Astrocyte (in vitro differentiated cells and primary cell): ENCODE measurements around the gene TANGO2. TPM values are rescaled to one million over a fixed set of nuclear protein-coding genes. Genes with fewer than 3 reads are reported as not detected.

Source experiments
- DNase-seq: peaks from one replicate; pipeline ENCODE4 v3.0.0-alpha.2; 2010; ENCODE audit warnings: low read depth
- FAIRE-seq: peaks from 2 replicates; lab custom pipeline; 2011; peaks lifted over from hg19 to GRCh38; lab: Jason Lieb, UNC
- H2AFZ ChIP-seq: 2 replicates; pipeline ENCODE4 v1.6.0; 2012; ENCODE audit warnings: low read depth, low read length, inconsistent platforms
- H3K27ac ChIP-seq: 2 replicates; pipeline ENCODE4 v1.5.1; 2011; ENCODE audit warnings: low read depth, low read length, inconsistent platforms
- H3K27me3 ChIP-seq: 2 replicates; pipeline ENCODE4 v1.6.0; 2011; ENCODE audit warnings: low read length, inconsistent platforms; ENCODE audit not compliant: insufficient read depth
- H3K36me3 ChIP-seq: 2 replicates; pipeline ENCODE4 v1.5.1; 2011; ENCODE audit warnings: low read length, inconsistent platforms; ENCODE audit not compliant: insufficient read depth
- H3K4me1 ChIP-seq: 2 replicates; pipeline ENCODE4 v1.5.1; 2011; ENCODE audit warnings: low read length, inconsistent platforms; ENCODE audit not compliant: insufficient read depth
- H3K4me2 ChIP-seq: 2 replicates; pipeline ENCODE4 v1.6.0; 2012; ENCODE audit warnings: low read length, inconsistent platforms
- H3K4me3 ChIP-seq: 2 replicates; pipeline ENCODE4 v1.5.1; 2011; ENCODE audit warnings: low read depth, mild to moderate bottlenecking, low read length, inconsistent platforms; ENCODE audit not compliant: insufficient read depth
- H3K79me2 ChIP-seq: 2 replicates; pipeline ENCODE4 v1.6.0; 2012; ENCODE audit warnings: mild to moderate bottlenecking, low read length, inconsistent platforms; ENCODE audit not compliant: insufficient read depth
- H3K9ac ChIP-seq: 2 replicates; pipeline ENCODE4 v1.6.0; 2012; ENCODE audit warnings: mild to moderate bottlenecking, low read length, inconsistent platforms
- H3K9me3 ChIP-seq: 2 replicates; pipeline ENCODE4 v1.5.1; 2012; ENCODE audit warnings: low read depth, mild to moderate bottlenecking, low read length, inconsistent platforms; ENCODE audit not compliant: insufficient read depth
- H4K20me1 ChIP-seq: 2 replicates; pipeline ENCODE4 v1.6.0; 2012; ENCODE audit warnings: low read length, inconsistent platforms; ENCODE audit not compliant: insufficient read depth
- H3K27ac Mint-ChIP-seq: one replicate; pipeline ENCODE4 v1.8.0; 2021; ENCODE audit warnings: mild to moderate bottlenecking, mixed read lengths; ENCODE audit not compliant: unreplicated experiment
- H3K27me3 Mint-ChIP-seq: one replicate; pipeline ENCODE4 v1.8.0; 2021; ENCODE audit warnings: low read depth, mixed read lengths; ENCODE audit not compliant: unreplicated experiment
- H3K36me3 Mint-ChIP-seq: one replicate; pipeline ENCODE4 v1.8.0; 2021; ENCODE audit warnings: low read depth, mixed read lengths; ENCODE audit not compliant: unreplicated experiment
- H3K4me1 Mint-ChIP-seq: one replicate; pipeline ENCODE4 v1.8.0; 2021; ENCODE audit warnings: low read depth, mixed read lengths; ENCODE audit not compliant: unreplicated experiment
- H3K4me3 Mint-ChIP-seq: one replicate; pipeline ENCODE4 v1.8.0; 2021; ENCODE audit warnings: mild to moderate bottlenecking, moderate library complexity, mixed read lengths; ENCODE audit not compliant: unreplicated experiment
- H3K9me3 Mint-ChIP-seq: one replicate; pipeline ENCODE4 v1.8.0; 2021; ENCODE audit warnings: mild to moderate bottlenecking, mixed read lengths; ENCODE audit not compliant: unreplicated experiment
- EZH2 ChIP-seq: IDR thresholded peaks from 2 replicates; pipeline ENCODE4 v1.6.1; 2012; ENCODE audit warnings: mild to moderate bottlenecking, low read length, inconsistent platforms; ENCODE audit not compliant: insufficient read depth
- total RNA-seq: library from RNA; stranded (reverse); gene quantifications from 2 replicates; pipeline ENCODE4 v1.2.1, GENCODE V29; 2021
- TF ChIP-seq, protein P1 (sequence below): IDR thresholded peaks from 2 replicates; pipeline ENCODE4 v1.5.1; 2011; ENCODE audit warnings: low read depth, mild to moderate bottlenecking, inconsistent platforms, low read length, moderate library complexity; ENCODE audit not compliant: insufficient read depth

The TANGO2 gene
- total RNA-seq, 1 donor from 2014 or later, result 28.0 TPM

DNA sequence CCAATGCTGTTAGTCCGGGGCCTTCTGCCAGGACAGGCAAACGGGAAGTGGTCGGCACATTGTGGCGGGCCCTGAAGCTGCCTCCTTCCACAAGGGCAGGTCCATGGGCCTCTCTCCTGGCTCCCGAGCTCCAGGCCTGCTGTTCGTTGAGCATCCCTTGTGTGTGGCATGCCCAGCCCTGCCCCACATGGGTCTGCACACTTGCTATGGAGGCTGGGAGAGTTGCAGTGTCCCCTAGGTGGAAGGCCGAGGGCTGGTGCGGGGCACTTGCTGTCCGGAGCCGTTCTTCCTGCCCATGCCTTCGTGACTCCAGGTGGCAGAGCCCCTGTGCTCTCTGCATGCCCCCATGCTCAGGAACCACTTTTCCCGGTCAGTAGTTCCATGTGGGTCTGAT lies 33.1 kb downstream of the TANGO2 start:
- H2AFZ ChIP-seq, result no peak overlapping the region
- no peak overlapping the region for H3K9ac ChIP-seq
- no peak overlapping the region for H3K27ac ChIP-seq
- H3K4me3 ChIP-seq, result no peak overlapping the region
- Mint-ChIP-seq H3K27me3 (no peaks in the 10 kb centered on the region), H3K27ac (no peak overlapping the region), H3K4me3 (no peak overlapping the region), H3K36me3 (peaks cover 22% of the 10 kb centered on the region), H3K4me1 (peaks cover 2% of the 10 kb centered on the region), H3K9me3 (peaks cover 2% of the 10 kb centered on the region)
- H3K79me2 ChIP-seq, result no peaks in the 10 kb centered on the region
- no peaks in the 10 kb centered on the region for H3K36me3 ChIP-seq
- no peaks in the 10 kb centered on the region for H4K20me1 ChIP-seq
- H3K9me3 ChIP-seq, result no peaks in the 10 kb centered on the region
- no peaks in the 10 kb centered on the region for H3K4me1 ChIP-seq
- no peak for TF ChIP-seq EZH2
- TF ChIP-seq, protein P1, sequence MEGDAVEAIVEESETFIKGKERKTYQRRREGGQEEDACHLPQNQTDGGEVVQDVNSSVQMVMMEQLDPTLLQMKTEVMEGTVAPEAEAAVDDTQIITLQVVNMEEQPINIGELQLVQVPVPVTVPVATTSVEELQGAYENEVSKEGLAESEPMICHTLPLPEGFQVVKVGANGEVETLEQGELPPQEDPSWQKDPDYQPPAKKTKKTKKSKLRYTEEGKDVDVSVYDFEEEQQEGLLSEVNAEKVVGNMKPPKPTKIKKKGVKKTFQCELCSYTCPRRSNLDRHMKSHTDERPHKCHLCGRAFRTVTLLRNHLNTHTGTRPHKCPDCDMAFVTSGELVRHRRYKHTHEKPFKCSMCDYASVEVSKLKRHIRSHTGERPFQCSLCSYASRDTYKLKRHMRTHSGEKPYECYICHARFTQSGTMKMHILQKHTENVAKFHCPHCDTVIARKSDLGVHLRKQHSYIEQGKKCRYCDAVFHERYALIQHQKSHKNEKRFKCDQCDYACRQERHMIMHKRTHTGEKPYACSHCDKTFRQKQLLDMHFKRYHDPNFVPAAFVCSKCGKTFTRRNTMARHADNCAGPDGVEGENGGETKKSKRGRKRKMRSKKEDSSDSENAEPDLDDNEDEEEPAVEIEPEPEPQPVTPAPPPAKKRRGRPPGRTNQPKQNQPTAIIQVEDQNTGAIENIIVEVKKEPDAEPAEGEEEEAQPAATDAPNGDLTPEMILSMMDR, result no peak
- no peaks in the 10 kb centered on the region for H3K27me3 ChIP-seq
- H3K4me2 ChIP-seq, result no peak overlapping the region
- FAIRE-seq (no peak), DNase-seq (no peak)

GRCh38 chr22:20054485-20054884 lies 33.6 kb downstream of the TANGO2 start:
- no peak overlapping the region for H3K27ac Mint-ChIP-seq
- Histone ChIP-seq H3K27me3 (no peaks in the 10 kb centered on the region), H3K9me3 (no peaks in the 10 kb centered on the region), H3K4me2 (no peak overlapping the region), H3K4me3 (no peak overlapping the region), H3K27ac (no peak overlapping the region), H3K36me3 (no peaks in the 10 kb centered on the region), H3K79me2 (no peaks in the 10 kb centered on the region), H4K20me1 (peaks cover 2% of the 10 kb centered on the region), H2AFZ (no peak overlapping the region), H3K9ac (no peak overlapping the region), H3K4me1 (no peaks in the 10 kb centered on the region)
- H3K9me3 Mint-ChIP-seq, result peaks cover 2% of the 10 kb centered on the region
- DNase-seq, result no peak
- no peaks in the 10 kb centered on the region for H3K27me3 Mint-ChIP-seq
- H3K4me3 Mint-ChIP-seq, result no peak overlapping the region
- no peak for TF ChIP-seq EZH2
- TF ChIP-seq, protein P1, result no peak
- peaks cover 21% of the 10 kb centered on the region for H3K36me3 Mint-ChIP-seq
- peaks cover 2% of the 10 kb centered on the region for H3K4me1 Mint-ChIP-seq
- FAIRE-seq, result no peak

DNA sequence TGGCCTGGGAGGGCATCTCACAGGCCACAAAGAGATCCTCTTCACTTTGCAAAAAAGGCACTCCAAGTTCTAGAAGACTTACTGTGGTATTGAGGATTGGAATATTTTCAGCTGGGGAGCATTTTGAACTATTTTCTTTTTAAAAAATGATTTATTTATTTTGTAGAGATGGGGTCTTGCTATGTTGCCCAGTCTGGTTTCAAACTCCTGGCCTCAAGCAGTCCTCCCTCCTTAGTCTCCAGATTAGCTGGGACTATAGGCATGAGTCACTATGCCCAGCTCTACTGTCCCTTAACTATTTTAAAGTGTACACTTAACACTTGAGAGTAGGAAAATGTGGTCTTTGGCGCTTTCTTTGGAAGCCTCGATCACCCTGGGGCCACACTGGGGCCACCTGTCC lies 34.2 kb downstream of the TANGO2 start:
- no peaks in the 10 kb centered on the region for H3K4me1 ChIP-seq
- H4K20me1 ChIP-seq, result peaks cover 2% of the 10 kb centered on the region
- DNase-seq (no peak), FAIRE-seq (no peak)
- H3K27ac Mint-ChIP-seq, result no peak overlapping the region
- H3K9ac ChIP-seq, result no peak overlapping the region
- no peak overlapping the region for H2AFZ ChIP-seq
- no peaks in the 10 kb centered on the region for H3K36me3 ChIP-seq
- no peak overlapping the region for H3K4me3 Mint-ChIP-seq
- H3K4me3 ChIP-seq, result no peak overlapping the region
- H3K4me2 ChIP-seq, result no peak overlapping the region
- peaks cover 2% of the 10 kb centered on the region for H3K4me1 Mint-ChIP-seq
- no peaks in the 10 kb centered on the region for H3K27me3 ChIP-seq
- H3K36me3 Mint-ChIP-seq, result peaks cover 22% of the 10 kb centered on the region
- no peaks in the 10 kb centered on the region for H3K9me3 ChIP-seq
- H3K9me3 Mint-ChIP-seq, result no peaks in the 10 kb centered on the region
- no peaks in the 10 kb centered on the region for H3K79me2 ChIP-seq
- no peaks in the 10 kb centered on the region for H3K27me3 Mint-ChIP-seq
- no peak for TF ChIP-seq EZH2
- TF ChIP-seq, protein P1, result no peak
- H3K27ac ChIP-seq, result no peak overlapping the region
